Left hindlimb (tissue), 1 donor: Measurements from ENCODE around the gene ABCA7.

ENCODE experiments used
- DNase-seq: peaks from one replicate; pipeline ENCODE4 v3.0.0-alpha.2; 2018

Gene ABCA7

DNA sequence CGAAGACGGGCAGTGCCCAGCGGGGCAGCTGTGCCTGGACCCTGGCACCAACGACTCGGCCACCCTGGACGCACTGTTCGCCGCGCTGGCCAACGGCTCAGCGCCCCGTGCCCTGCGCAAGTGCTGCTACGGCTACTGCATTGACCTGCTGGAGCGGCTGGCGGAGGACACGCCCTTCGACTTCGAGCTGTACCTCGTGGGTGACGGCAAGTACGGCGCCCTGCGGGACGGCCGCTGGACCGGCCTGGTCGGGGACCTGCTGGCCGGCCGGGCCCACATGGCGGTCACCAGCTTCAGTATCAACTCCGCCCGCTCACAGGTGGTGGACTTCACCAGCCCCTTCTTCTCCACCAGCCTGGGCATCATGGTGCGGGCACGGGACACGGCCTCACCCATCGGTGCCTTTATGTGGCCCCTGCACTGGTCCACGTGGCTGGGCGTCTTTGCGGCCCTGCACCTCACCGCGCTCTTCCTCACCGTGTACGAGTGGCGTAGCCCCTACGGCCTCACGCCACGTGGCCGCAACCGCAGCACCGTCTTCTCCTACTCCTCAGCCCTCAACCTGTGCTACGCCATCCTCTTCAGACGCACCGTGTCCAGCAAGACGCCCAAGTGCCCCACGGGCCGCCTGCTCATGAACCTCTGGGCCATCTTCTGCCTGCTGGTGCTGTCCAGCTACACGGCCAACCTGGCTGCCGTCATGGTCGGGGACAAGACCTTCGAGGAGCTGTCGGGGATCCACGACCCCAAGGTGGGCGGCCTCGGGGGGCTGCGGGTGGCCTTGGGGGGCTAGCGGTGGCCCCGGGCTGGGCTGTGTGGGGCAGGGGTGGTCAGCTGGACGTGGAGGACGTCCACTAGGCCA lies 34.9 kb upstream of the ABCA7 start:
- DNase-seq = no peak

- no peak for DNase-seq
Observed at GRCh38 chr19:1006711-1007398, 33.1 kb upstream of the ABCA7 start.

- DNase-seq = no peak
Observed at GRCh38 chr19:1007399-1008251, 32.3 kb upstream of the ABCA7 start.

- DNase-seq = no peak
Observed at GRCh38 chr19:1008268-1009040, 31.5 kb upstream of the ABCA7 start.

- DNase-seq = no peak
Observed at GRCh38 chr19:1009041-1009980, 30.6 kb upstream of the ABCA7 start.

GRCh38 chr19:1009981-1010538 lies 29.8 kb upstream of the ABCA7 start:
- DNase-seq = no peak

GRCh38 chr19:1010586-1011510 lies 29.1 kb upstream of the ABCA7 start:
- DNase-seq = no peak

DNA sequence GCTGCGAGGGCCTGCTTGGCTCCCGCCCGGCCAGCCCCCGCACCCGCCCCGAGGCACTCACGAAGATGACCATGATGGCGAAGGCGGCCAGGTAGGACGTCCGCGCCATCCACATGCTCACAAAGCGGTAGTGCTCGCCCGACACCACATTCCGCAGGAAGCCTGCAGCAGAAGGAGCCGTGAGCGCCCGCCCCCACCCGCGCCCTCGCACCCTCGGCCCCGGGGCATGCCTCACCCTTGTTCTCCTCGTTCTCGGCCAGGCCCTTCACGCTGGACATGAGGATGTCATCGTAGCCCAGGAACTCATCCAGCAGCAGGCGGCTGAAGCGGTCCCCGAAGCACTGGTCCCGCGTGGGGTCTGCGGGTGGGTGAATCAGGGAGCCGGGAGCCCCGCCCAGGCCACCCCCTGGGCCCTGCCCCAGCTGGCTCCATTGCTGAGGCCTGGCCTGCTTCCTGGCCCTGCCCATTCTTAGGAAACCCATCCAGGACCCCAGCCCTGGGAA lies 28.0 kb upstream of the ABCA7 start:
- DNase-seq = no peak

DNA sequence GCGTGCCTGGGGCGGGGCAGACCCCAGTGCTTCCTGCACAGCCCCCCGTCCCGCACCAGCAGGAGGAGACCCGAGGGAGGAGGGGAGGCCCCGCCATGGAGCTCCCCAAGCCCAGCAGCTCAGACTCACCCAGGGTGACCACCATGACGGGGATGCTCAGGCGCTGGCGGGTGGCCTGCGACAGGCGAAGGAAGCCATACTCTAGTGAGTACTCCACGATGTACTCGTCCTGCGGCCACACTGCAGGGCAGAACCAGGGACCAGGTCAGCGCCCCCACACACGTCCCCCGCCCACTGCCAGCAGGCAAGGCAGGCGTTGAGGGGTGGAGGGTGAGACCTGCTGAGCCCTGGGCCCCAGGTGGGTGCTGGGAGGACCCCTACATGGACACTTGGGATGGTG lies 27.6 kb upstream of the ABCA7 start:
- DNase-seq = no peak

GRCh38 chr19:1013218-1013617 lies 26.7 kb upstream of the ABCA7 start:
- no peak for DNase-seq

- DNase-seq = no peak
Observed at GRCh38 chr19:1014161-1015060, 25.5 kb upstream of the ABCA7 start.

GRCh38 chr19:1015061-1015781 lies 24.7 kb upstream of the ABCA7 start:
- DNase-seq = no peak

DNA sequence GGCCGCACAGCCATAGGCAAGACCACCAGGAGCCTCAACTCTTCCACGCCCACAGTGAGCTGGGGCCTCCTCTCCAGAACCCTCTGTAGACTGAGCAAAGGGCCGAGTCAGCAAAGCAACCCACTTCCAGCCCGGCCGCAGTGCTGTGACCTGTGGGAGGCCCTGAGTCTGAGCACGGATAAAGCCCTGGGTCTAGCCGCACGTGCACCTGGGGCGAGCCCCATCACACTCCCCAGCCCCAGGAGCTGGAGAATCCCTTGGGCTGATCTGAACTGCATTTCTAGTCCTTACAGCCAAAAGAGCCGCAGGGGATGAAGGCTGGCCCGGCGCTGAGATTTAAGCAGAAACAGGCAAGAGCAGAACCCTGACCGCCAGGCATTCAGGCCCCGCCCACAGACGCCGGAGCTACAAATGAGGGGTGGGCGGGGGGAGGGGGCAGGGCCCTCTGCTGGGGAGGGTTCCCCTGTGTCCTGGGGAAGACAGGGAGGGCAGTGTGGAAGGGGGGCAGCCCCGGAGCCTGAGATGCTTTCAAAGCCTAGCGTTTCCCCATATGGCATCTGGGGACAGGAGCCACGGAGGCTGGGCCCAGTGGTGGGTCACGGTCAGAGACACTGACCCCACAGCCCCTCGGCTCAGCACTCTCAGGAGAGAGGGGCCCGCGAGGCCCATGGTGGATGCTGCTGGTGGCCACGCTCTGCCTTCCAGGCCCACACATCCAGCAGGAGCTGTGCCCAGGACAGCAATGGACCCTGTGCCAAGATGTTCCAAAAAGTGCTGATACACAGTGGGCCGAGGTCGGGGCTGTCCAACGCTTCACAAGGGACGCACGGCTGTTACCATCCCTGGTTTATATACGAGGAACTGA lies 23.9 kb upstream of the ABCA7 start:
- DNase-seq = no peak

GRCh38 chr19:1016647-1017114 lies 23.2 kb upstream of the ABCA7 start:
- no peak for DNase-seq

- no peak for DNase-seq
Observed at GRCh38 chr19:1017115-1017905, 22.6 kb upstream of the ABCA7 start.

DNA sequence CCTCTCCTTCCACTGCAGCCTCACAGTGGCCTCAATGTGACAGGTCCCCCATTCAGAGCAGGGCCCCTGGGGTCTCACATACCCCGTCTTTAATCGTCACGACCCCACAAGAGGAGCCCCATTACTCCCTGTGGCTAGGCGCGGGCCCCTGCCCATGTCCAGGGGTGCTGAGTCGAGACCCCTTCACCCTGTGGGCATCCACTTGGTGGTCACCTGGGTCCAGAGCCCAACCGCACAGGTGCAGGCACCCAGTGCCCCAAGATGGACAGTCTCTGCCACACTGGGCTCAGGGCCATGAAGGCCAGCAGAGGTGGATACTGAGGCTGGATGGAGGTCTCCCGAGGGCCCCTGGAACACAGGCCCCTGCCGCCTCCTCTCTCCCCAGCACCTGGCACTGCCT lies 22.0 kb upstream of the ABCA7 start:
- DNase-seq = no peak
